IMR-90 (cell line): ENCODE data around the gene MYH11. TPM values are rescaled to one million over a fixed set of nuclear protein-coding genes. Genes with fewer than 3 reads are reported as not detected.
A peak's percentile ranks its signal among the peaks of the same experiment; 100 is the strongest.

Experiments used
- ATAC-seq: fragments of 200-7000 bp; cut with Tn5 transposase; 2 replicates; pipeline ENCODE4 v1.9.1; 2020; ENCODE audit warnings: low read depth, mild to moderate bottlenecking, moderate library complexity
- BruUV-seq: library from RNA; stranded (reverse); fragments of 400-500 nt; replicated peaks from 2 replicates; lab custom pipeline; 2021; lab: Mats Ljungman, UMichigan
- CTCF ChIA-PET: fragments of 300-600 bp; formaldehyde crosslinking; extraction: SDS; loops from one replicate; lab custom pipeline; 2021; ENCODE audit warnings: antibody characterized with exemption; lab: Yijun Ruan, JAX
- POLR2A ChIA-PET: fragments of 300-600 bp; sonication (Branson Sonifier 250); formaldehyde crosslinking; loops from one replicate; lab custom pipeline; 2022; ENCODE audit warnings: antibody characterized with exemption; ENCODE audit not compliant: unreplicated experiment; lab: Charles Lee
- DNase-seq: peaks from one replicate; pipeline ENCODE4 v3.0.0; 2013
- H2AFZ ChIP-seq: replicated peaks from 2 replicates; pipeline ENCODE3; 2013; ENCODE audit warnings: low read length, mild to moderate bottlenecking; ENCODE audit not compliant: poor library complexity
- H2AK5ac ChIP-seq: 2 replicates; pipeline ENCODE4 v1.6.1; 2013; ENCODE audit warnings: low read depth, low read length, inconsistent platforms
- H2AK9ac ChIP-seq: replicated peaks from 2 replicates; pipeline ENCODE3; 2013; ENCODE audit warnings: mild to moderate bottlenecking, low read depth, low read length, moderate library complexity; ENCODE audit not compliant: poor library complexity
- H2BK120ac ChIP-seq: 2 replicates; pipeline ENCODE4 v1.6.1; 2013; ENCODE audit warnings: low read depth, low read length, inconsistent platforms
- H2BK15ac ChIP-seq: 3 replicates; pipeline ENCODE4 v1.6.1; 2013; ENCODE audit warnings: low read depth, low read length, inconsistent platforms
- H2BK20ac ChIP-seq: 2 replicates; pipeline ENCODE4 v1.6.1; 2013; ENCODE audit warnings: low read depth, mild to moderate bottlenecking, inconsistent platforms, low read length, moderate library complexity
- H2BK5ac ChIP-seq: 2 replicates; pipeline ENCODE4 v1.6.1; 2013; ENCODE audit warnings: mild to moderate bottlenecking, low read depth, low read length, inconsistent platforms; ENCODE audit not compliant: poor library complexity, severe bottlenecking
- H3K14ac ChIP-seq: replicated peaks from 2 replicates; pipeline ENCODE4 v1.6.1; 2013; ENCODE audit warnings: low read depth, low read length, inconsistent platforms
- H3K18ac ChIP-seq: 2 replicates; pipeline ENCODE4 v1.6.1; 2013; ENCODE audit warnings: low read depth, low read length, control low read depth
- H3K23ac ChIP-seq: 2 replicates; pipeline ENCODE4 v1.6.1; 2013; ENCODE audit warnings: low read depth, low read length, inconsistent platforms
- H3K27ac ChIP-seq: 2 replicates; pipeline ENCODE4 v1.5.1; 2013; ENCODE audit warnings: mild to moderate bottlenecking, control low read depth, low read length; ENCODE audit not compliant: insufficient read depth
- H3K27me3 ChIP-seq: 2 replicates; pipeline ENCODE4 v1.6.1; 2013; ENCODE audit warnings: low read length; ENCODE audit not compliant: control insufficient read depth, insufficient read depth
- H3K36me3 ChIP-seq: 2 replicates; pipeline ENCODE4 v1.6.1; 2013; ENCODE audit warnings: low read length, mixed read lengths; ENCODE audit not compliant: control insufficient read depth, insufficient read depth
- H3K4ac ChIP-seq: 2 replicates; pipeline ENCODE4 v1.6.1; 2013; ENCODE audit warnings: low read depth, low read length, inconsistent platforms
- H3K4me1 ChIP-seq: 2 replicates; pipeline ENCODE4 v1.6.1; 2013; ENCODE audit warnings: low read length, mixed read lengths; ENCODE audit not compliant: control insufficient read depth, insufficient read depth
- H3K4me2 ChIP-seq: 2 replicates; pipeline ENCODE4 v1.6.1; 2013; ENCODE audit warnings: low read depth, mild to moderate bottlenecking, control low read depth, low read length, moderate library complexity
- H3K4me3 ChIP-seq: 2 replicates; pipeline ENCODE4 v1.5.1; 2013; ENCODE audit warnings: low read depth, mild to moderate bottlenecking, control low read depth, low read length, moderate library complexity; ENCODE audit not compliant: insufficient read depth
- H3K56ac ChIP-seq: 2 replicates; pipeline ENCODE4 v1.6.1; 2013; ENCODE audit warnings: low read length, inconsistent platforms; ENCODE audit not compliant: insufficient read depth; ENCODE audit errors: extremely low read depth
- H3K79me1 ChIP-seq, 2 experiments: 2 replicates each; pipeline ENCODE4 v1.6.1; 2013; ENCODE audit warnings: low read length in 2 of 2, inconsistent platforms in 1 of 2, low read depth in 1 of 2
- H3K9ac ChIP-seq: 2 replicates; pipeline ENCODE4 v1.6.1; 2013; ENCODE audit warnings: low read depth, low read length, control low read depth
- H3K9me1 ChIP-seq: 2 replicates; pipeline ENCODE4 v1.6.1; 2013; ENCODE audit warnings: low read length, inconsistent platforms; ENCODE audit not compliant: insufficient read depth
- H3K9me3 ChIP-seq: 2 replicates; pipeline ENCODE4 v1.6.1; 2013; ENCODE audit warnings: low read length; ENCODE audit not compliant: control insufficient read depth, insufficient read depth
- H4K20me1 ChIP-seq: 2 replicates; pipeline ENCODE4 v1.6.1; 2013; ENCODE audit warnings: low read length, inconsistent platforms; ENCODE audit not compliant: insufficient read depth
- H4K5ac ChIP-seq: 2 replicates; pipeline ENCODE4 v1.6.1; 2013; ENCODE audit warnings: mild to moderate bottlenecking, low read depth, low read length, control low read depth
- H4K8ac ChIP-seq, 2 experiments: 2 replicates each; pipeline ENCODE4 v1.6.1; 2013; ENCODE audit warnings: low read depth in 2 of 2, low read length in 2 of 2, control low read depth in 1 of 2, inconsistent platforms in 1 of 2
- H4K91ac ChIP-seq: 2 replicates; pipeline ENCODE4 v1.6.1; 2013; ENCODE audit warnings: low read depth, low read length, inconsistent platforms; ENCODE audit not compliant: insufficient read depth
- FOS ChIP-seq: fragments of 150-350 bp; IDR thresholded peaks from 2 replicates; pipeline ENCODE4 v1.6.1; 2016; ENCODE audit warnings: low read depth, low read length
- MAZ ChIP-seq: IDR thresholded peaks from 2 replicates; pipeline ENCODE4 v1.6.1; 2012; ENCODE audit warnings: low read depth, mild to moderate bottlenecking, low read length, improper control_type of control experiment, moderate library complexity, borderline replicate concordance
- WGBS, 2 experiments: methylation state at CpG; one replicate each; pipeline versions ENCODE4 v1.1.5 to v1.1.7; 2013; ENCODE audit warnings: missing lambda C conversion rate in 2 of 2; ENCODE audit not compliant: insufficient read length in 1 of 2; ENCODE audit errors: extremely low coverage in 2 of 2; 5-methylcytosine and 5-hydroxymethylcytosine counted together
- dilution Hi-C: fragments of 300-500 bp; cut with HindIII; formaldehyde crosslinking; loops from one replicate; pipeline ENCODE4 v1.14.3; 2018; ENCODE audit warnings: low sequenced_read_pairs; ENCODE audit not compliant: unreplicated experiment
- in situ Hi-C: fragments of 300-500 bp; cut with MboI; formaldehyde crosslinking; loops from 3 replicates; pipeline ENCODE4 v1.14.3; 2019; ENCODE audit warnings: low sequenced_read_pairs, inconsistent platforms, mixed read lengths
- intact Hi-C: fragments of 100-400 bp; cut with micrococcal nuclease; formaldehyde crosslinking; loops from 2 replicates; pipeline ENCODE4 v1.10.0; 2022
- polyA plus RNA-seq, 3 experiments: library from polyadenylated mRNA; depleted of rRNA; stranded (reverse); fragments of >200 nt; gene quantifications; 2 replicates each; pipeline ENCODE4 v1.2.3, GENCODE V29; 2012; ENCODE audit warnings: low replicate concordance in 1 of 3
- total RNA-seq: library from RNA; depleted of rRNA; stranded (reverse); fragments of >200 nt; gene quantifications from 2 replicates; pipeline ENCODE4 v1.2.3, GENCODE V29; 2012
- TF ChIP-seq, protein P1 (sequence below): fragments of 150-350 bp; IDR thresholded peaks from 2 replicates; pipeline ENCODE4 v1.6.1; 2017; ENCODE audit warnings: mild to moderate bottlenecking, antibody characterized with exemption, low read length, low read depth

Gene MYH11
- total and polyA plus RNA-seq, 2 of the 4 experiments (the other 2 are of a cell fraction), result under 0.01 to 0.12 TPM

DNA sequence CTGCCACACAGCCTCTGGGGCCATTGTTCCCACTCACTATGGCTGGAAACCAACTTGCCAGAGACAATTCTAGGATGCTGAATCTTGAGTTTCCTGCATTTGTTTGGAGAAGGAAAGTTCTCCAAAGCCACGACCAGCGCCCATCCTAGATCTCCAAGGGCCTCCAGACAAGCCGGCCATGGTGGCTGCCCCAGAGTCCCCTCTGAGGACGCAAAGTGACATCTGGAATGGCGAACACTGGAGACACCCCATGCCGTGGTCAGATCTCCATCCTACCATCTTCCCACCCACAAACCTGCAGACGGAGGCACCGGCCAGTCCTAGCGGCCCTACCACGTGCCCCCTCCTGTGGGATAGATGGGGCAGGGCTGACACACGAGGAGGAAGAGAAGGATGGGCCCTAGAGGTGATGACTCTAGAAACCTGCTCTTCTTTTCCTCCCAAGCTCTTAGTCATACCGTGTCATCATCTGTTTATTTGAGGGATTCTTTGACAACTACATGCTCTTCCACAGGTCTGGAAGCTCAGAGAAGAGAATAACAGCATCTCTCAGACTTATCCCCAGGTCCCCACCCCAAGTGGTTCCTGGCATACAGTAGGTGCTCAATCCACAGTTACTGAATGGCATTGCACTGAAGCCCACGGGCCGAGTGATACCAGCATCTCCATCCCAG is 71.3 kb downstream of the MYH11 start:
- peak overlapping the region; percentile 12 for H2AFZ ChIP-seq
- H4K91ac ChIP-seq, result no peak overlapping the region
- H3K79me1 ChIP-seq, result no peaks in the 10 kb centered on the region
- ChIA-PET CTCF (no interaction called here), POLR2A (no interaction called here)
- H3K4me2 ChIP-seq, result no peak overlapping the region
- H3K27me3 ChIP-seq, result peaks cover 5% of the 10 kb centered on the region
- DNase-seq (peak; percentile 53), ATAC-seq (peak; percentile 57)
- TF ChIP-seq, protein P1, sequence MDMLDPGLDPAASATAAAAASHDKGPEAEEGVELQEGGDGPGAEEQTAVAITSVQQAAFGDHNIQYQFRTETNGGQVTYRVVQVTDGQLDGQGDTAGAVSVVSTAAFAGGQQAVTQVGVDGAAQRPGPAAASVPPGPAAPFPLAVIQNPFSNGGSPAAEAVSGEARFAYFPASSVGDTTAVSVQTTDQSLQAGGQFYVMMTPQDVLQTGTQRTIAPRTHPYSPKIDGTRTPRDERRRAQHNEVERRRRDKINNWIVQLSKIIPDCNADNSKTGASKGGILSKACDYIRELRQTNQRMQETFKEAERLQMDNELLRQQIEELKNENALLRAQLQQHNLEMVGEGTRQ, result no peak
- TF ChIP-seq MAZ (peak; percentile 26; the same call in 1 of the 2 replicates), FOS (no peak)
- no peak overlapping the region for H3K23ac ChIP-seq
- no peaks in the 10 kb centered on the region; the same call in 1 of the 2 replicates for H3K9me1 ChIP-seq
- intact Hi-C loops, result no loop called here
- H3K4me3 ChIP-seq, result no peak overlapping the region
- no peak overlapping the region for H2BK5ac ChIP-seq
- no peaks in the 10 kb centered on the region for H4K20me1 ChIP-seq
- no peak overlapping the region for H3K27ac ChIP-seq
- no peak overlapping the region for H4K8ac ChIP-seq
- H4K5ac ChIP-seq, result no peak overlapping the region
- no peak overlapping the region for H2BK20ac ChIP-seq
- H3K56ac ChIP-seq, result no peak overlapping the region
- dilution Hi-C loops, result no loop called here
- H3K14ac ChIP-seq, result no peak overlapping the region
- no peak overlapping the region for H3K9ac ChIP-seq
- no peaks in the 10 kb centered on the region for H3K9me3 ChIP-seq
- WGBS, 2 experiments, result 100% methylated on average over 3 of the region's 14 CpGs; no CpG with 5 or more reads in 1 of the 2 experiments
- peaks cover 1% of the 10 kb centered on the region; the same call in 1 of the 2 replicates for H3K4me1 ChIP-seq
- no TSS peak for BruUV-seq
- no peak overlapping the region for H2BK120ac ChIP-seq
- no peaks in the 10 kb centered on the region for H3K36me3 ChIP-seq
- H3K4ac ChIP-seq, result no peak overlapping the region
- H3K18ac ChIP-seq, result no peak overlapping the region
- no peak overlapping the region for H2BK15ac ChIP-seq
- H2AK9ac ChIP-seq, result no peak overlapping the region
- in situ Hi-C loops, result no loop called here
- no peak overlapping the region for H2AK5ac ChIP-seq
